GM19438 (cell line): ENCODE results near the gene BACE2.
"Not testable (repeated sequence)": the region's sequence is repeated elsewhere in the genome, so short reads cannot be mapped to it uniquely, and the experiment has no call there.

Experiments
- ATAC-seq: cut with Tn5 transposase; IDR thresholded peaks from one replicate; pipeline ENCODE4 v1.9.1; 2021; ENCODE audit warnings: low read depth; ENCODE audit not compliant: unreplicated experiment

Gene BACE2

GRCh38 chr21:41182547-41182946 lies 14.6 kb downstream of the BACE2 start:
- no peak for ATAC-seq

GRCh38 chr21:41183575-41183974 lies 15.6 kb downstream of the BACE2 start:
- no peak for ATAC-seq

DNA sequence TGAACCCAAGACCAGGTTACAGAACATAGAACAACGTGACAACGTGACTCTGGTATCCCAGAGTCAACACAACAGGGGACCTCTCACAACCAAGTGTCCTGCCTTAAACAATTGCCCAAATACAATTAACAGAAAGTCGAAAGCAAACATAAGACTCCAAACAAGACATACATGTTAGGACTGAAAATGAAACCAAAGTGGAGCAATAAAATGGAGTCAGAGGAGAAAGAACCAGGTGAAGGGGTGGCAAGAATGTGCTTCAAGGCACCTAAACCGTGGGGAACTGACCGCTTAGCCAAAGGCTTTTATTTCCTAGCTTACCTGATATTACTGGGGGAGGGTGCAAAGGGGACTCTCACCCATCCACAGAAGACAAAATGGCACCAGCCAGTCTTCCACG lies 17.8 kb downstream of the BACE2 start:
- no peak for ATAC-seq

GRCh38 chr21:41186755-41187536 lies 19.0 kb downstream of the BACE2 start:
- ATAC-seq = no peak

DNA sequence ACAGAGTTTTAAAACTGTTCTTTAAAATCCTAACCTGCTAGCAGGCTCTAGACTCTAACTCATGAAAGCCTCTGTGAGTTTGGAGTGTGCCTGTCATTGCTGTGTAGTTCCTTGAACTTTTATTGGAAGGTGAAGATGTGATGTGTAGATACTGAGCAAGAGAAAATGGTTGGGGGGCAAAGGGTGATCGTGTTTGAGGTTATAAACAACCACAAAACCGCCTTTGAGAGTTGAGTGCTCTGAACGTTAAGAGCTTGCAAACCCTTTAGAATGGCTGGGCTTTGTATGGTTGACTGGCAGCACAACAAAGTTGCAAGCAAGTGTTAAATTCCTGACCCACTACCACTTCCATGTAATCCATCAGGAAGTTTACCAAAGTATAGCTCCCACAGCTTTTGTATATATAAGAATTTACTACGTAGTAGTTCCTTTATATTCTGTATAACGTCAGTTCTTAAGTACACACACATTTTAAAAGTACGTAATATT lies 19.6 kb downstream of the BACE2 start:
- no peak for ATAC-seq

GRCh38 chr21:41188486-41189149 lies 20.7 kb downstream of the BACE2 start:
- ATAC-seq = no peak

GRCh38 chr21:41189150-41189745 lies 21.3 kb downstream of the BACE2 start:
- ATAC-seq = no peak

- ATAC-seq = not testable (repeated sequence)
These were observed 24.6 kb downstream of the BACE2 start for GRCh38 chr21:41192552-41192951.

- no peak for ATAC-seq
These were observed 27.4 kb downstream of the BACE2 start for GRCh38 chr21:41195311-41195710.

DNA sequence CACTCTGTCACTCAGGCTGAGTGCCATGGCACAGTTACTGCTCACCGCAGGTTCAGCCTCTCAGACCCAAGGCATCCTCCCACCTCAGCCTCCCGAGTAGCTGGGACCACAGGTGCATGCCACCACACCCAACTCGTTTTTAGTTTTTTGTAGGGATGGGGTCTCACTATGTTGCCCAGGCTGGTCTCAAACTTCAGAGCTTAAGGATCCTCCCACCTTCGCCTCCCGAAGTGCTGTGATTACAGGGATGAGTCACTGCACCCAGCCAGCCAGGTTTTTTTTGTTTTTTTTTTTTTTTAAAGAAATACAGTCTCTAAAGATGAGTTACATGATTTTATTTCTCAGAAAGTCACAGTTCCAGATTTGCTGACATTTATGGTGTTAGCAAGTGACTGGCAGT lies 29.0 kb downstream of the BACE2 start:
- no peak for ATAC-seq

- no peak for ATAC-seq
These were observed 29.6 kb downstream of the BACE2 start for GRCh38 chr21:41197582-41197981.

DNA sequence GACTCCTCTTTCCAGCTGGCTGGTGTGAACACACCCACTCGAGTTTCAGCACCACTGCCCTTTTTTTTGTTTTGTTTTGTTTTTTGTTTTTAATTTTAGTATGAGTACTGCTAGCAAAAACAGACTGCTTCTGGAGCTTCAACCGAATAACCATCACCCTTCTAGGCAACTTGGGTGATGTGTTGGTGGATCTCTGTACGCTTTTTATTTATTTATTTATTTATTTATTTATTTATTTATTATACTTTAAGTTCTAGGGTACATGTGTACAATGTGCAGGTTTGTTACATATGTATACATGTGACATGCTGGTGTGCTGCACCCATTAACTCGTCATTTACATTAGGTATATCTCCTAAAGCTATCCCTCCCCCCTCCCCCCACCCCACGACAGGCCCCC lies 30.7 kb downstream of the BACE2 start:
- not testable (repeated sequence) for ATAC-seq

DNA sequence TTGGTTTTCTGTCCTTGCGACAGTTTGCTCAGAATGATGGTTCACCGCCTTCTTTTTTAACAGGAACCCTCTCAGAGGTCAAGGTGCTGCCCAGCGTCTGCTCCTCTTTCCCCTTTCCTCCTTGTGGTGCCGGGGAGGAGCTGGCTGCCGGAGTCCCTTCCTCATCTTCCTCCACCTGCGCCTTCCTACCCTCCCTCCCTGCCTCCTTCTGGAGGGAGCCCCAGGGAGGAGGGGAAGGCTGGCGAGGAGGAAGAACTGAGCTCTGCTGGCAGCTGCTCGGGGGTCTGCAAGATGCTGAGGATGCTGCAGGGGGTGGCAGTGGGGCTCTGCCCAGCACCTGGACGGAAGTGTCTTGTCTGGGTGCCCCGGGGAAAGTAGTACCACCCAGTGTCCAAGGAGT lies 31.2 kb downstream of the BACE2 start:
- no peak for ATAC-seq

GRCh38 chr21:41199588-41199987 lies 31.6 kb downstream of the BACE2 start:
- ATAC-seq = no peak

GRCh38 chr21:41201385-41201784 lies 33.4 kb downstream of the BACE2 start:
- ATAC-seq = no peak

- ATAC-seq = no peak
These were observed 36.8 kb downstream of the BACE2 start for GRCh38 chr21:41204736-41205135.

DNA sequence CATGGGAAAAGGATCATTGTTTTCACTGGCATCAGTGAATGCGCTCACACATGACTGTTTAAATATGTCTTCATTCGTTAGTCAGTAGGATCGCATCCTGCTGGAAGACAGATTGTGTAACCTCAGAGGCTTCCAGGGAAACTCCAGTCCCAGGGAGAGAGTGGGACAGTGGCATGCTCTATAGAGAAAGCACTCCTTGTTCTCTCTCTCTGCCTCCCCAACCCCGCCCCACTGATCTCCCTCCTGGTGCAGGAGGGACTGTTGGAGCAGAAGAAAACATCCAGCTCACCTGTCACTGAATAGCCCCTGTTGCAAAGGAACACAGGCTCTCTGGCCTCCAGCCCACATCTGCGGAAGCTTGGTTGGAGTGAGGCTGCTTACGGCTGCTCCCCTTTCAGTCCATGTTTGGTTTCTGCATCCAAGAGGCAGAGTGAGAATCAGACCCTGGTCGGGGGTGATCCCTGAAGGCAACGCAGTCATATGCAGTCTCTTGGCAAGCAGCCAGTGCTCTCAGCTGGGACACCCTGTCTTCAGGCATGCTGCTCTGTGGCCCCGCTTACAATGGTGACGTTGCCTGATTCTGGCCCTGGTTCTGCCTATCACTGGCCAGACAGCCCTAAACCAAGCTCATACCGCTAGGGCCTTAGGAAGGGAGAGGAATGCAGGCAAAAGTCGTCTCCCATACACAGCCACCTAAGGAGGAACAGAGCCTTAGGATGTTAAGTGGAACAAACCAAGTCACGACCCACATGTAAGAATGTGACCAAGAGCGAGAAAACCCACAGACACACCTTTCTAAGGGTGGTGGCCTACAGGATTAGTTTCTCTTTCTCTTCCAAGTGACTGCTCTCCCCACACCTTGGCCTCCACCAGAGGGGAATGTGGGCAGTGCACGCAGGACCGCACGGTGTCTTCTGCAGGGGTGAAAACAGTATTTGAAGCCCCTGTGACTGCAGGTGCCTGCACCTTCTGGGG lies 39.7 kb downstream of the BACE2 start:
- ATAC-seq = no peak

- ATAC-seq = no peak
These were observed 40.4 kb downstream of the BACE2 start for GRCh38 chr21:41208376-41208763.

DNA sequence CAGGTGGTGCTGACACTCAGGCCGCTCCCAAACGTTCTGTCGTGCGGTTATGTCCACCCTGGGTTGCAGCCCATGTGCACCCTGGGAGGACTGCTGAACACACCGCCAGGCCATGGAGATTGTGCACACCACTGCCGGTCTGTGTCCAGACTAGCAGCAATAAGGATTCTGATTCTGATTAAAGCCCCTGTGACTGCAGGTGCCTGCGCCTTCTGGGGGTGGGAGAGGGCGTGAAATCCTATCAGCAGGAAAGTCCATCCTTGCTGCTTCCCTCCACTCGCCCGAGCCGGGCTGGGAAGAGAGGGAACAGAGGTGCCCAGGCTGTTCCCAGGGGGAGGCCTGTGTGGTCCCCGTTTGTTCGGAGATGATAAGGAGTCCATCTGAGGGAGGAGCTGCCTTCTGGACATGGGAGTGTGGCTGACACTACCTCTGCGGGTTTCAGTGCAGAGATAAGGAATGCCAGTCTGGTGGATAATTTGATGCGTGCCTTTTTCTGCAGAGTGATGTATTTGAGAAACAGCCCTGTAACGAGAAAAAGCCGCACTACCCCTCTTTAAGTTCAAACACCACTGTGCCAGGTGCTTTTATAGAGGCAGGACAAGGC lies 41.2 kb downstream of the BACE2 start:
- ATAC-seq = no peak

- no peak for ATAC-seq
These were observed 42.6 kb downstream of the BACE2 start for GRCh38 chr21:41210426-41211059.
